Measurements from ENCODE around the gene ABCD3.
"Not testable (repeated sequence)": the region's sequence is repeated elsewhere in the genome, so short reads cannot be mapped to it uniquely, and the experiment has no call there.

The ABCD3 gene

GRCh38 chr1:94553931-94554330, 135.7 kb downstream of the ABCD3 start:
- DNase-seq: no peak

- no peak for DNase-seq
These were observed 136.4 kb downstream of the ABCD3 start for GRCh38 chr1:94554580-94554979.

GRCh38 chr1:94555091-94555490, 136.9 kb downstream of the ABCD3 start:
- no peak for DNase-seq

GRCh38 chr1:94559921-94560320, 141.7 kb downstream of the ABCD3 start:
- DNase-seq: no peak

GRCh38 chr1:94560333-94560732, 142.1 kb downstream of the ABCD3 start:
- DNase-seq: no peak

- no peak for DNase-seq
These were observed 144.5 kb downstream of the ABCD3 start for GRCh38 chr1:94562519-94563260.

GRCh38 chr1:94565901-94566300, 147.7 kb downstream of the ABCD3 start:
- DNase-seq: no peak

GRCh38 chr1:94566436-94566835, 148.2 kb downstream of the ABCD3 start:
- not testable (repeated sequence) for DNase-seq

GRCh38 chr1:94567975-94568607, 149.9 kb downstream of the ABCD3 start:
- not testable (repeated sequence) for DNase-seq
